Transverse colon (tissue), 4 donors: ENCODE data around the gene AGMO.

Experiments
- CTCF ChIP-seq, 5 experiments: fragments of 200-600 bp in 3 of 5; fragments of 450-650 bp in 2 of 5; sonication (generic) in 3 of 5; IDR thresholded peaks; 1 replicate in 2 of 5; 2 replicates in 3 of 5; pipeline ENCODE4 v1.5.1; 2016 to 2017; ENCODE audit warnings: antibody characterized with exemption in 5 of 5, inconsistent platforms in 3 of 5, mild to moderate bottlenecking in 2 of 5, moderate library complexity in 1 of 5
- EP300 ChIP-seq: sonication (generic); formaldehyde crosslinking; IDR thresholded peaks from one replicate; pipeline ENCODE4 v1.6.1; 2017; ENCODE audit warnings: antibody characterized with exemption, low read depth
- POLR2A ChIP-seq: fragments of 450-650 bp; IDR thresholded peaks from one replicate; pipeline ENCODE4 v1.6.1; 2016; ENCODE audit warnings: antibody characterized with exemption, mild to moderate bottlenecking, moderate library complexity
- POLR2AphosphoS5 ChIP-seq, 3 donors: sonication (generic); formaldehyde crosslinking; IDR thresholded peaks; one replicate each; pipeline ENCODE4 v1.6.1; 2016; ENCODE audit warnings: antibody characterized with exemption in 3 of 3

GRCh38 chr7:15330943-15331342 lies 230.9 kb downstream of the AGMO start:
- TF ChIP-seq CTCF (IDR thresholded peaks at IDR 0.05): no peak
- TF ChIP-seq POLR2AphosphoS5 (IDR thresholded peaks at IDR 0.05): no peak
- no peak for TF ChIP-seq EP300
- TF ChIP-seq POLR2A: no peak
